ENCODE measurements around the gene MR1. TPM values are rescaled to one million over a fixed set of nuclear protein-coding genes. Genes with fewer than 3 reads are reported as not detected.

MR1 gene
- total and polyA plus RNA-seq, 2 of the 13 experiments (the other 11 are each of a cell fraction or from before 2014, with no cell fraction given), result 7.7 to 10.4 TPM

GRCh38 chr1:181043025-181043888, 9.5 kb downstream of the MR1 start (continued):
- TF ChIP-seq, protein P1, sequence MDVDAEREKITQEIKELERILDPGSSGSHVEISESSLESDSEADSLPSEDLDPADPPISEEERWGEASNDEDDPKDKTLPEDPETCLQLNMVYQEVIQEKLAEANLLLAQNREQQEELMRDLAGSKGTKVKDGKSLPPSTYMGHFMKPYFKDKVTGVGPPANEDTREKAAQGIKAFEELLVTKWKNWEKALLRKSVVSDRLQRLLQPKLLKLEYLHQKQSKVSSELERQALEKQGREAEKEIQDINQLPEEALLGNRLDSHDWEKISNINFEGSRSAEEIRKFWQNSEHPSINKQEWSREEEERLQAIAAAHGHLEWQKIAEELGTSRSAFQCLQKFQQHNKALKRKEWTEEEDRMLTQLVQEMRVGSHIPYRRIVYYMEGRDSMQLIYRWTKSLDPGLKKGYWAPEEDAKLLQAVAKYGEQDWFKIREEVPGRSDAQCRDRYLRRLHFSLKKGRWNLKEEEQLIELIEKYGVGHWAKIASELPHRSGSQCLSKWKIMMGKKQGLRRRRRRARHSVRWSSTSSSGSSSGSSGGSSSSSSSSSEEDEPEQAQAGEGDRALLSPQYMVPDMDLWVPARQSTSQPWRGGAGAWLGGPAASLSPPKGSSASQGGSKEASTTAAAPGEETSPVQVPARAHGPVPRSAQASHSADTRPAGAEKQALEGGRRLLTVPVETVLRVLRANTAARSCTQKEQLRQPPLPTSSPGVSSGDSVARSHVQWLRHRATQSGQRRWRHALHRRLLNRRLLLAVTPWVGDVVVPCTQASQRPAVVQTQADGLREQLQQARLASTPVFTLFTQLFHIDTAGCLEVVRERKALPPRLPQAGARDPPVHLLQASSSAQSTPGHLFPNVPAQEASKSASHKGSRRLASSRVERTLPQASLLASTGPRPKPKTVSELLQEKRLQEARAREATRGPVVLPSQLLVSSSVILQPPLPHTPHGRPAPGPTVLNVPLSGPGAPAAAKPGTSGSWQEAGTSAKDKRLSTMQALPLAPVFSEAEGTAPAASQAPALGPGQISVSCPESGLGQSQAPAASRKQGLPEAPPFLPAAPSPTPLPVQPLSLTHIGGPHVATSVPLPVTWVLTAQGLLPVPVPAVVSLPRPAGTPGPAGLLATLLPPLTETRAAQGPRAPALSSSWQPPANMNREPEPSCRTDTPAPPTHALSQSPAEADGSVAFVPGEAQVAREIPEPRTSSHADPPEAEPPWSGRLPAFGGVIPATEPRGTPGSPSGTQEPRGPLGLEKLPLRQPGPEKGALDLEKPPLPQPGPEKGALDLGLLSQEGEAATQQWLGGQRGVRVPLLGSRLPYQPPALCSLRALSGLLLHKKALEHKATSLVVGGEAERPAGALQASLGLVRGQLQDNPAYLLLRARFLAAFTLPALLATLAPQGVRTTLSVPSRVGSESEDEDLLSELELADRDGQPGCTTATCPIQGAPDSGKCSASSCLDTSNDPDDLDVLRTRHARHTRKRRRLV (CRISPR knock-in tag; IDR thresholded peaks at IDR 0.05), result 0 out of 2 replicates have a peak, but pooled peaks have one; percentile 28
- no peak for TF ChIP-seq SPEN (CRISPR knock-in tag; IDR thresholded peaks at IDR 0.05; ENCODE audit: low read depth)
- no peak for TF ChIP-seq ZFP1 (CRISPR knock-in tag; IDR thresholded peaks at IDR 0.05)
- no peak for TF ChIP-seq ATAD3A (CRISPR knock-in tag; IDR thresholded peaks at IDR 0.05)
- TF ChIP-seq, protein P2, sequence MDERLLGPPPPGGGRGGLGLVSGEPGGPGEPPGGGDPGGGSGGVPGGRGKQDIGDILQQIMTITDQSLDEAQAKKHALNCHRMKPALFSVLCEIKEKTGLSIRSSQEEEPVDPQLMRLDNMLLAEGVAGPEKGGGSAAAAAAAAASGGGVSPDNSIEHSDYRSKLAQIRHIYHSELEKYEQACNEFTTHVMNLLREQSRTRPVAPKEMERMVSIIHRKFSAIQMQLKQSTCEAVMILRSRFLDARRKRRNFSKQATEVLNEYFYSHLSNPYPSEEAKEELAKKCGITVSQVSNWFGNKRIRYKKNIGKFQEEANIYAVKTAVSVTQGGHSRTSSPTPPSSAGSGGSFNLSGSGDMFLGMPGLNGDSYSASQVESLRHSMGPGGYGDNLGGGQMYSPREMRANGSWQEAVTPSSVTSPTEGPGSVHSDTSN (CRISPR knock-in tag; IDR thresholded peaks at IDR 0.05), result no peak
- peak; percentile 56; the same call in 1 of the 2 replicates for TF ChIP-seq ARNT2 (CRISPR knock-in tag; IDR thresholded peaks at IDR 0.05; ENCODE audit: low read depth)
- no peak for TF ChIP-seq ZBTB43 (CRISPR knock-in tag; conservative IDR thresholded peaks at IDR 0.05)
- TF ChIP-seq HBP1 (CRISPR knock-in tag; IDR thresholded peaks at IDR 0.05; ENCODE audit: low read depth), result no peak
- no peak for TF ChIP-seq POLR2A (IDR thresholded peaks at IDR 0.05; ENCODE audit: insufficient read depth in 1 of 2, low read depth in 2 of 2, low read length in 2 of 2)
- no peak for TF ChIP-seq CENPT (CRISPR knock-in tag; IDR thresholded peaks at IDR 0.05; ENCODE audit: low read depth)
- TF ChIP-seq THYN1 (CRISPR knock-in tag; IDR thresholded peaks at IDR 0.05; ENCODE audit: borderline replicate concordance, low read depth), result no peak
- no peak for TF ChIP-seq NAIF1 (CRISPR knock-in tag; IDR thresholded peaks at IDR 0.05; ENCODE audit: borderline replicate concordance)
- no peak for TF ChIP-seq ETV6 (CRISPR knock-in tag; conservative IDR thresholded peaks at IDR 0.05)
- no peak for TF ChIP-seq ZNF276 (CRISPR knock-in tag; IDR thresholded peaks at IDR 0.05; ENCODE audit: low read depth)
- peak; percentile 55; the same call in 1 of the 2 replicates for TF ChIP-seq ZBTB34 (CRISPR knock-in tag; IDR thresholded peaks at IDR 0.05)
- no peak for TF ChIP-seq ZNF382 (CRISPR knock-in tag; IDR thresholded peaks at IDR 0.05; ENCODE audit: borderline replicate concordance)
